LNCAP (cell line): ENCODE measurements around the gene ZNF740.

ENCODE experiments used
- CTCF ChIP-seq: fragments of 450-650 bp; IDR thresholded peaks from 2 replicates; pipeline ENCODE4 v1.5.1; 2017; ENCODE audit warnings: mild to moderate bottlenecking

ZNF740 gene

GRCh38 chr12:53235742-53236442, 55.4 kb downstream of the ZNF740 start:
- no peak for TF ChIP-seq CTCF

GRCh38 chr12:53236443-53237111, 56.1 kb downstream of the ZNF740 start:
- TF ChIP-seq CTCF = no peak

- no peak for TF ChIP-seq CTCF
Measured at GRCh38 chr12:53239643-53240258, 59.2 kb downstream of the ZNF740 start.

GRCh38 chr12:53241623-53242412, 61.3 kb downstream of the ZNF740 start:
- TF ChIP-seq CTCF = no peak

GRCh38 chr12:53244337-53244736, 63.8 kb downstream of the ZNF740 start:
- TF ChIP-seq CTCF = no peak
